Measurements from ENCODE around the gene MEGF11.

DNA sequence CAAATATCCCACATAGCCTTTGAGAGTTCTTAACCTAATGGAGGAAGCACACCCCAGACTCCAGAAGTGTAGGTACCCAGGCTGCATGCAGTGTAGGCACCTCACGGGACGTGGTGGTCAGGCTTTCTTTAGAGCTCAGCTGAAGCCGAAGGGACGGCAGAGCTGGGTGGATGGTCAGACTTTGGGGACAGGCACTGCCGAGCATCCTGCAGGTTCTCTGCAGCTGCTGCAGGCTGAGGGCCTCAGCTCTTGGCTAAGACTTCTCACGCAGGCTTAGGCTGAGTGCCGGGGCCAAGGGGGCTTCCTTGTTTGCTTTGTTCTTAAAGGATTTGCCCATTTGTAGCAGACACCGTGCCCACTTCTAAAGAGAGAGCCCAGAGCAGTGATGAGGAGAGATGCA, 207.2 kb downstream of the MEGF11 start:
- no peak for TF ChIP-seq POLR2AphosphoS5 (IDR thresholded peaks at IDR 0.05; ENCODE audit: insufficient read depth in 1 of 2, low read depth in 1 of 2)
- TF ChIP-seq CTCF (IDR thresholded peaks at IDR 0.05): no peak
